Measurements from ENCODE around the gene WDR64. TPM values are rescaled to one million over a fixed set of nuclear protein-coding genes. Genes with fewer than 3 reads are reported as not detected.
"Not testable (repeated sequence)": the region's sequence is repeated elsewhere in the genome, so short reads cannot be mapped to it uniquely, and the experiment has no call there.

WDR64 gene
- total RNA-seq, 1 donor from 2014 or later, result not detected

GRCh38 chr1:241698177-241698576 lies 46.1 kb downstream of the WDR64 start:
- no peak for DNase-seq (ENCODE audit: low read depth, low spot score)

GRCh38 chr1:241701483-241702295 lies 49.6 kb downstream of the WDR64 start:
- no peak for DNase-seq (ENCODE audit: low read depth, low spot score)

- DNase-seq (ENCODE audit: low read depth, low spot score), result no peak
Observed at GRCh38 chr1:241702442-241703373, 50.6 kb downstream of the WDR64 start.

- DNase-seq (ENCODE audit: low read depth, low spot score), result not testable (repeated sequence)
Observed at GRCh38 chr1:241703739-241704138, 51.7 kb downstream of the WDR64 start.

- no peak for DNase-seq (ENCODE audit: low read depth, low spot score)
Observed at GRCh38 chr1:241706257-241706656, 54.2 kb downstream of the WDR64 start.

GRCh38 chr1:241706967-241707366 lies 54.9 kb downstream of the WDR64 start:
- DNase-seq (ENCODE audit: low read depth, low spot score), result no peak

GRCh38 chr1:241707442-241707841 lies 55.4 kb downstream of the WDR64 start:
- DNase-seq (ENCODE audit: low read depth, low spot score), result no peak

GRCh38 chr1:241711326-241711725 lies 59.2 kb downstream of the WDR64 start:
- no peak for DNase-seq (ENCODE audit: low read depth, low spot score)

- no peak for DNase-seq (ENCODE audit: low read depth, low spot score)
Observed at GRCh38 chr1:241713316-241713715, 61.2 kb downstream of the WDR64 start.

GRCh38 chr1:241714321-241715218 lies 62.5 kb downstream of the WDR64 start:
- DNase-seq (ENCODE audit: low read depth, low spot score), result no peak

- DNase-seq (ENCODE audit: low read depth, low spot score), result no peak
Observed at GRCh38 chr1:241715435-241715834, 63.4 kb downstream of the WDR64 start.

GRCh38 chr1:241715956-241716355 lies 63.9 kb downstream of the WDR64 start:
- no peak for DNase-seq (ENCODE audit: low read depth, low spot score)

GRCh38 chr1:241716915-241717656 lies 65.0 kb downstream of the WDR64 start:
- no peak for DNase-seq (ENCODE audit: low read depth, low spot score)

GRCh38 chr1:241717975-241718374 lies 65.9 kb downstream of the WDR64 start:
- no peak for DNase-seq (ENCODE audit: low read depth, low spot score)

- no peak for DNase-seq (ENCODE audit: low read depth, low spot score)
Observed at GRCh38 chr1:241721011-241721410, 68.9 kb downstream of the WDR64 start.

GRCh38 chr1:241722947-241723346 lies 70.9 kb downstream of the WDR64 start:
- DNase-seq (ENCODE audit: low read depth, low spot score), result no peak

GRCh38 chr1:241724741-241725356 lies 72.8 kb downstream of the WDR64 start:
- DNase-seq (ENCODE audit: low read depth, low spot score), result no peak

GRCh38 chr1:241730031-241730430 lies 78.0 kb downstream of the WDR64 start:
- DNase-seq (ENCODE audit: low read depth, low spot score), result no peak

GRCh38 chr1:241733899-241734298 lies 81.8 kb downstream of the WDR64 start:
- no peak for DNase-seq (ENCODE audit: low read depth, low spot score)

- DNase-seq (ENCODE audit: low read depth, low spot score), result no peak
Observed at GRCh38 chr1:241734533-241734932, 82.5 kb downstream of the WDR64 start.
